Esophagus muscularis mucosa (tissue), 3 donors: ENCODE measurements around the gene ZFR.

ENCODE experiments used
- EP300 ChIP-seq: sonication (generic); formaldehyde crosslinking; IDR thresholded peaks from one replicate; pipeline ENCODE4 v1.6.1; 2017; ENCODE audit warnings: antibody characterized with exemption
- TF ChIP-seq, protein P1 (sequence below), 3 experiments: fragments of 200-600 bp in 2 of 3; fragments of 450-650 bp in 1 of 3; sonication (generic) in 2 of 3; IDR thresholded peaks; one replicate each; pipeline ENCODE4 v1.5.1; 2017 to 2019; ENCODE audit warnings: antibody characterized with exemption in 3 of 3, mild to moderate bottlenecking in 2 of 3, moderate library complexity in 1 of 3

DNA sequence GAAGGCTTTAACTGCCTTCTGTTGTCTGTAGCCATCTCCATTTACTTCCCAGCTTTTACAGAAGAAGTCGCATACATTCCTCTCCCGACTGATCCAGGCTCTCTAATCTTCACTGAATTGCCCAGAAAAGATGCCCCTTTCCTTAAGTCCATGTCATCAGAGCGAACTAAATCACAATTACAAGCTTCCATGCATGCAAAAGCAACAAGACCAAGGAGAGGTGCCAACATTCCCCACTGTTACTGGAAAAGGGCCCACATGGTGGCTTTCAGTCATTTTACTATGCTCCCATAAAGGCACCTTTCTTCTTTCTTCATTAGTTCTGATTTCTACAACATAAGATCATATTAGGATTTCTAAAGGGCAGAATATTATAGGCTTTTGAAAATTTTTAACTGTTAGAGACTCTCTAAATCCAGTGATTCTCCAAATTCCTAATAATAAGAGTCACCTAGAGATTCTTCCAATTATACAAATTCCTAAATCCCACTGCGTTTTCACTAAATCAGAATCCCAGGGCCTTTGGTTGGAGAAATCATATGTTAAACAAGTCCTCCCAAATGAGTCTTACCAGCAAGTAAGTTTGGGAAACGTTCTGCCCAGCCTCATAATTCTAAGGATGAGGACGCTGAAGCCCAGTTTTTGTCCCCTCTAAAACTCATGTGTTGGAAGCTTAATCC, 17.0 kb upstream of the ZFR start:
- TF ChIP-seq, protein P1, sequence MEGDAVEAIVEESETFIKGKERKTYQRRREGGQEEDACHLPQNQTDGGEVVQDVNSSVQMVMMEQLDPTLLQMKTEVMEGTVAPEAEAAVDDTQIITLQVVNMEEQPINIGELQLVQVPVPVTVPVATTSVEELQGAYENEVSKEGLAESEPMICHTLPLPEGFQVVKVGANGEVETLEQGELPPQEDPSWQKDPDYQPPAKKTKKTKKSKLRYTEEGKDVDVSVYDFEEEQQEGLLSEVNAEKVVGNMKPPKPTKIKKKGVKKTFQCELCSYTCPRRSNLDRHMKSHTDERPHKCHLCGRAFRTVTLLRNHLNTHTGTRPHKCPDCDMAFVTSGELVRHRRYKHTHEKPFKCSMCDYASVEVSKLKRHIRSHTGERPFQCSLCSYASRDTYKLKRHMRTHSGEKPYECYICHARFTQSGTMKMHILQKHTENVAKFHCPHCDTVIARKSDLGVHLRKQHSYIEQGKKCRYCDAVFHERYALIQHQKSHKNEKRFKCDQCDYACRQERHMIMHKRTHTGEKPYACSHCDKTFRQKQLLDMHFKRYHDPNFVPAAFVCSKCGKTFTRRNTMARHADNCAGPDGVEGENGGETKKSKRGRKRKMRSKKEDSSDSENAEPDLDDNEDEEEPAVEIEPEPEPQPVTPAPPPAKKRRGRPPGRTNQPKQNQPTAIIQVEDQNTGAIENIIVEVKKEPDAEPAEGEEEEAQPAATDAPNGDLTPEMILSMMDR (IDR thresholded peaks at IDR 0.05): no peak
- TF ChIP-seq EP300: no peak
